IPS-15b (cell line): ENCODE results near the gene NCOA3.

Experiments
- H3K27me3 ChIP-seq: one replicate; pipeline ENCODE4 v1.6.1; 2013; ENCODE audit warnings: low read length; ENCODE audit not compliant: control insufficient read depth, insufficient read depth
- H3K36me3 ChIP-seq: one replicate; pipeline ENCODE4 v1.6.1; 2013; ENCODE audit warnings: low read length; ENCODE audit not compliant: control insufficient read depth, insufficient read depth
- H3K4me1 ChIP-seq: one replicate; pipeline ENCODE4 v1.6.1; 2013; ENCODE audit warnings: mild to moderate bottlenecking, low read length; ENCODE audit not compliant: control insufficient read depth, insufficient read depth
- H3K4me3 ChIP-seq: one replicate; pipeline ENCODE4 v1.5.1; 2013; ENCODE audit warnings: low read depth, low read length
- H3K9ac ChIP-seq: one replicate; pipeline ENCODE4 v1.6.1; 2013; ENCODE audit warnings: low read depth, mild to moderate bottlenecking, low read length
- H3K9me3 ChIP-seq: one replicate; pipeline ENCODE4 v1.6.1; 2013; ENCODE audit warnings: mild to moderate bottlenecking, low read length; ENCODE audit not compliant: control insufficient read depth, insufficient read depth

Gene NCOA3

DNA sequence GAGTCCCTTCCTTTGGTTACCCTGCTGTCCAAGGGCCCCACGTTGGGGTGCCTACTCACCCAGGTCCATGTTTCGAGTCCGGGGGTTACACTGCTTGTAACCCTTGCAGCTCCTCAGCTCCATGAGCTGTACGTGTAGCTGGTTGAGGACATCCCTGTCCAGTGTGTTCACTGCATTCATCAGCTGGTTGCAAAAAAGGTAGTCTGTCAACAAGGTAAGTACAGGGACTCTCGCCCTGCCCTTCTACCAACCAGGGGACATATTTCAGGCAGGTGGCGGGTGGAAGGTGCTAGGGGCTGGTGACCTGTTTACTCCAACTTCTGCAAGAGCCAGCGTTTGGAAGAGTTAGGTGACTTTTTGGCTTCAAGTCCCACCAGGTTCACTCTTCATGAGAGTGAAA is 160.0 kb downstream of the NCOA3 start:
- Histone ChIP-seq H3K36me3 (peaks cover 36% of the 10 kb centered on the region), H3K4me1 (peaks cover 3% of the 10 kb centered on the region), H3K9me3 (no peaks in the 10 kb centered on the region), H3K27me3 (no peaks in the 10 kb centered on the region), H3K4me3 (no peak overlapping the region), H3K9ac (no peak overlapping the region)

DNA sequence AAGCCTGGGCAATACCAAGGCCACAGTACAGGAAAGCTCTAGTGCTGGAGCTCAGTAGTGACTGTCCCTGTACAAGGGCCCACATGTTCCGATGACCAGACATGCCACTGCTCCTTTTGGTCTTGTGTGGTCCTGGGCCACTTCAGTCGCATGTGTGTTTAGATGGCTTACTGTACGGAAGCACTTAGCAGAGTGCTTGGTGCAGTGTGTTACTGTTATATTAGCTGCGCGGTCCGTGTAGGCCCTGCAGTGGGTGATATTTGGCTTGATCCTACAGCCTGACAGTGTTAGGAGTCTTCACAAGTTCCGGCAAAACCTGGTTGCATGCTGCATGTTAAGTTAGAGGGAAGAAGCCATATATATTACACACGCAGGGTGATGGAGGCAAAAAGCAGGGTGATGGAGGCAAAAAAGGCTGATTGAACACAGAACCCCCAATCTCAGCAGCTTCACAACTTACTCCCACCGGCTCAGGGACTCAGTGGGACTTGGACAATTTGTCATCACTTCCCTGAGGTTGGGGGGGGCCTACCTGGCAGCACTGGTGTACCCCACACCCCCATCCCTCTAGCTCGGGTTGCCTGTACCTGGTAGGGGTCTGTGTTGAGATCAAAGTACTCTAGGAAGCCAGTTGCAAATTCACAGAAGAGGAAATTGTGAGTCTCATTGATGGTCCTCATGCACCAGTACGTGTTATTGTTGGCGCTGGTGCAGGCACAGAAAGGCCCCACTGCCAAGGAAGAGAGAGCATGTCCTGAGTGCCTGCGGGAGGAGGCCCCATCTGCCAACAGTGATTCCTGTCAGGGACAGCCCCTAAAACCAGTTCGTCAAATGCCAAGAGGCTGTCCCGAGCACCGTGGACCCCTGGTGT is 161.0 kb downstream of the NCOA3 start:
- no peaks in the 10 kb centered on the region for H3K9me3 ChIP-seq
- peaks cover 3% of the 10 kb centered on the region for H3K4me1 ChIP-seq
- no peak overlapping the region for H3K9ac ChIP-seq
- peaks cover 36% of the 10 kb centered on the region for H3K36me3 ChIP-seq
- H3K27me3 ChIP-seq = no peaks in the 10 kb centered on the region
- H3K4me3 ChIP-seq = no peak overlapping the region

DNA sequence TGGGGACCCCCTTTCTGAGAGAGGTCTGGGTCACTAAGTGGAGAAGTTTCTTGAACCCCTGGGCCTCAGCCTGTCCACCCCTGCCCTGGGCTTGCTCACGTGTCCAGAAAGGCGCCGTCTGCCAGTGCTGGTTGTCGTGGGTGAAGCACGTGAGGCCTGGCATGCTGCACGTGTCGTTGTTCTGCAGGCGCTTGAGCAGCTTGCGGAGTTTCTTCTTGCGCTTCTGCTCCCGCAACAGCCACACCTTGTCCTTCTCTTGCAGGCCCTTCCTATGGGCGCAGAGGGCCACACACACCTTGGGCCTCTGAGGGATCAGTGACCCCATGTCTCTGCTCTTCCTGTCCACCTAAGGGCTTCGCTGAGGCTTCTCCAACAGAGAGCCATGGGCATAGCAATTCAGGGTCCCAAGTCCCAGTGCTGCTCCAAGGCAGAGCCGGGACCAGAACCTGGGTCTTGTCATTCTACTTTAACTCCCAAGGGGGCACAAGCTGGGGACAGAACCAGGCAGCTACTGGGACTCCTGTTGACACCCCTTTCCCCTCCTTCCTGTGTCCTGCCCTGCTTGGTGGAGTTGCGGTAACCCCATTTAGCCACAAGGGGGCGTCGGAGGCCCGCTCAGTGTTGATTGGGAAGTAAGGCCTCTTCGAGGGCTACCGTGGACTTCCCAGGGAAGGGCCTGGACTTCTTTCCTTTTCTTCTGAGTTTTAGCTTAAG is 161.8 kb downstream of the NCOA3 start:
- Histone ChIP-seq H3K9me3 (no peaks in the 10 kb centered on the region), H3K4me1 (peaks cover 3% of the 10 kb centered on the region), H3K27me3 (no peaks in the 10 kb centered on the region), H3K9ac (no peak overlapping the region), H3K36me3 (peaks cover 41% of the 10 kb centered on the region), H3K4me3 (no peak overlapping the region)

DNA sequence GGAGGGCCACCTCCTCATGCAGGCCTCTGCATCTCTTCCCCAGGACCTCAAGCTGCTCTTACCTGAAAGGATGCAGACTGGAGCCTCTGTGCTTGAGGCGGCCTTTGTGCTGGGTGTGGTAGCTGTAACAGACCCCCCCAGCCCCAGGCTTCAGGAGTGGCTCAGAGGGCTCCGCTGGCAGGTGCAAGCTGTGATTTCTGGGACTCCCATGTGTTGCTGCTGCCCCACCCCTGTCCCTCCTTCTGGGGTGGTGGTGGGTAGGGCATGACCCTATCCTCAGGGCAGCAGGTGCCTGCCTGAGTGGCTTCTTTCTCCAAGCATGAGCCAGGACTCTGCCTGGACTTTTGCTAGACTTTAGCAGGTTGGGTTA is 162.4 kb downstream of the NCOA3 start:
- H3K9ac ChIP-seq = no peak overlapping the region
- no peak overlapping the region for H3K4me3 ChIP-seq
- H3K27me3 ChIP-seq = no peaks in the 10 kb centered on the region
- H3K36me3 ChIP-seq = peaks cover 40% of the 10 kb centered on the region
- H3K9me3 ChIP-seq = no peaks in the 10 kb centered on the region
- H3K4me1 ChIP-seq = peaks cover 3% of the 10 kb centered on the region

DNA sequence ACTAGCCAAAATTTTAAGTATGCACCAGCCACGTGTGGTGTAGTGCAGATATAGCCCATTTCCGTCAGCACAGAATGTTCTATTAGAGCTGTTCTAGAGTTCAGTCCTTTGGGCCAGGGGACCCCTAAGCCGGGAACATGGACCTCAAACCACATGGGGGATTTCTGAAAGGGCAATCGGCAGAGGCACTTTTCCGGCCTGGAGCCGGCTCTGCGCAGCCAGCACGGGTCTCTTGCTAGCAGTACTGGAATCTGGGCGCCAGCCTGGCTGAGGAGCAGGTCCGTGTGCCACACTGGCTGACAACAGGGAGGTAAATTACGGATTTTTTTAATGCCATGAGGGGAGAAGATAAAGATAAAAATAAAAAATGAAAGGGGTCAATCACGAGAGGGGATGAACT is 163.1 kb downstream of the NCOA3 start:
- Histone ChIP-seq H3K9me3 (no peaks in the 10 kb centered on the region), H3K4me3 (no peak overlapping the region), H3K27me3 (no peaks in the 10 kb centered on the region), H3K36me3 (peaks cover 36% of the 10 kb centered on the region), H3K4me1 (peaks cover 3% of the 10 kb centered on the region), H3K9ac (no peak overlapping the region)

DNA sequence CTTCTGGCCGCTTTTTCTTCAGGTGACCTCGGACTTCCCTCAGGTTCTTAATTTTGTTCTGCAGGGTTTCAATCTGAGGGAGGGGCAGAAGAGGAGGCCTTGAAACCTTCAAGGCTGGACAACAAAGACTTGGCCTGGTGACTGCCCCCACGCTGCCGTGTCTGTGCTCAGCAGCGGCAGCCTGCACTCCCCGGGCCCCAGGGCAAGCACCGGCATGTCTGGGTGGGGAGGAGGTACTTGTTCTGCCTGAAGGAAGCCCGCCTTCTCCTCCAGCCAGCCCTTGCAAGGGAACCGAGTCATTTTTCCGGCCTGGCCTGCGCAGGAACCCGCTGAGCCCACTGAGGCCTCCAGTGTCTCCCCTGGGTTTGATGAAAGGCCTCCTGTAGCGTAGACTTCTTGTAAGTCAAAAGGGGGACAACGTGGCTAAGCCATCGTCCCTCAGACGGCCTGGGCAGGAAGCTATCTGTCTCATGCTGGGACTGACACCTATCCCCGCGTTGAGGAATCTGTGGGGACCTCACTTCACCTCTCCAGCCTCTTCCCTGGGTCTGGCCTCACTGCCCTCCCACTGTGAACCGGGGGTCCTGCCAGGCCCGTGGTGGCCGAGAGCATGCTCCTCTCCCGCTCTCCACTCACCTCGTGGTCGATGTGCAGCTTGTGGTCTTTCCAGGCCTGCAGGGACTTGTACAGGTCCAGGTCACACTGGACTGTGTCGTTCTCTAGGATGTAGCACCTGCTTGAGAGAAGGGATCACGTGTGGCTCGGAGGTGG is 163.7 kb downstream of the NCOA3 start:
- H3K9ac ChIP-seq = no peak overlapping the region
- H3K36me3 ChIP-seq = peaks cover 36% of the 10 kb centered on the region
- H3K4me3 ChIP-seq = no peak overlapping the region
- no peaks in the 10 kb centered on the region for H3K27me3 ChIP-seq
- peaks cover 3% of the 10 kb centered on the region for H3K4me1 ChIP-seq
- no peaks in the 10 kb centered on the region for H3K9me3 ChIP-seq

DNA sequence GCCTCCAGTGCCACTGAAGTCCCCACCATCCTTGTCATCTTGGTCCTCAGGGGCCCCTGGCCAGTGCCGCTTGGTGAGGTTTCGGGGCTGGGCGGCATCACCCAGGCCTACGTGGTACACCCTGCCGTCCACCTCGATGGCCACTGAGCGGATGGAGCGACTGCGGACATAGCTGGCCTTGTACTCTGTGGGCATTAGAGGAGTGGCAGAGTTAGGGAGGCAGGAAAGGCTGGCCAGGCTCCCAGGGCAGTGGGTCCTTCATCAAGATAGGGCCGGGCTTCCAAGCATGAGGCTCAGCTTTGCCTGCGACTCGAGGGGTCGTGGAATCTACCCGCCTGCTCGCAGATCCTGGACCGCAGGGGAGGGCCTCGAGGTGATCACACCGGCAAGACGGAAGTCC is 164.6 kb downstream of the NCOA3 start:
- peaks cover 3% of the 10 kb centered on the region for H3K4me1 ChIP-seq
- H3K4me3 ChIP-seq = no peak overlapping the region
- no peaks in the 10 kb centered on the region for H3K27me3 ChIP-seq
- peaks cover 30% of the 10 kb centered on the region for H3K36me3 ChIP-seq
- no peaks in the 10 kb centered on the region for H3K9me3 ChIP-seq
- H3K9ac ChIP-seq = no peak overlapping the region

DNA sequence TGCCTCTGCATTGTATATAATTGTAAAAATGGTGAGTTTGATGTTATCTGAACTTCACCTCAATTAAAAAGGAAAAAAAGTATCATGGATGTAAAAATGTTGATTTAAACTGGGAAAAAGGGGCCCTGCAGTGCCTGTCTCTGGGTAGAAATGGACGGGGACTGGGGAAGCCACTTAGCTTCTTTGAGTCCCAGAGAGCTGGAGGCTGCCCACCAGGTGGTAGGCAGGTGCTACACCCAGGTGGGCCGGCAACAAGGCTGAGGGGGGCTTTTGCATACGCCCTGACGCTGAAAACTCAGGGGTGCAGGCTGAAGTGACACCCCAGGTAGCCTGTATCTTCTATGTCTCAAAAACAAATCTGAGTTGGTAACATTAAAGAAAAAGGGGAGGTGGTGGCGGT is 165.4 kb downstream of the NCOA3 start:
- no peaks in the 10 kb centered on the region for H3K9me3 ChIP-seq
- no peak overlapping the region for H3K9ac ChIP-seq
- H3K4me3 ChIP-seq = no peak overlapping the region
- peaks cover 3% of the 10 kb centered on the region for H3K4me1 ChIP-seq
- H3K27me3 ChIP-seq = no peaks in the 10 kb centered on the region
- peaks cover 26% of the 10 kb centered on the region for H3K36me3 ChIP-seq

DNA sequence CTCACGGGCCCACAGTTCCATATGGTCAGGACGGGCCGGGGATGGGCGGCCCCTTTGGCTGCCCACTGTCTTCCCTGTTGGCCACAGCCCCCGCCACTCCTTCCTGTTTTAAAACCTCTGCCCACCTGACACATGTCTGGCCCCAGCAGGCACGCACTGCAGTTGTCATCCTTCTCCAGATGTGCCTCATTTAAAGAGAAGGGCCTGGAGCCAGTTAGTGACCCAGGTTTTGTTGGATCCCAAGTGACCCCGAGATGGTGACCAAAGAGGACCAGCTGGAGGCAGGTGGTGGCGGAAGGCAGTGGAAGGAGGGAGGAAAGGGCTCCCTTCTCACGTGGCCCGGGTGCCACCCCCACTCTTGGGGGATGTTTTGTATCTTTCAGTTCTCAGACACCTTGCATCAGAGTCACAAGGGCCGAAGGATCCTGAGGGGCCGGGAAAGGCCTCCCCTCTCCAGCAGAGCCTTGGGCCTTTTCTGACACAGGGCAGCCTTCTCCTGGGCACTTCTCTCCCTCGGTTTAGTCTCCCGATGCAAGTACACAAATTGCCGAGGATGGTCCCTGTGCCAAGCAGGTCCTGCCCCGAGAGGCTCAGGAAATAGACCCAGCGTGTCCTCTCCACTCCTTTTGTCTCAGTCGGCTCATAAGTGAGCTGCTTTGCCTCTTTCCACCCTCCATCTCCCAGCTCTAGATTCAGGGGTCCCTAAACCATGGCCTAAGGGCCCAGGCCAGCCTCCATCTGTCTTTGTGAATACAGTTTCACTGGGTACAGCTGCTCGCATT is 166.0 kb downstream of the NCOA3 start:
- Histone ChIP-seq H3K36me3 (peaks cover 22% of the 10 kb centered on the region), H3K4me1 (peaks cover 3% of the 10 kb centered on the region), H3K9ac (no peak overlapping the region), H3K27me3 (no peaks in the 10 kb centered on the region), H3K9me3 (no peaks in the 10 kb centered on the region), H3K4me3 (no peak overlapping the region)

DNA sequence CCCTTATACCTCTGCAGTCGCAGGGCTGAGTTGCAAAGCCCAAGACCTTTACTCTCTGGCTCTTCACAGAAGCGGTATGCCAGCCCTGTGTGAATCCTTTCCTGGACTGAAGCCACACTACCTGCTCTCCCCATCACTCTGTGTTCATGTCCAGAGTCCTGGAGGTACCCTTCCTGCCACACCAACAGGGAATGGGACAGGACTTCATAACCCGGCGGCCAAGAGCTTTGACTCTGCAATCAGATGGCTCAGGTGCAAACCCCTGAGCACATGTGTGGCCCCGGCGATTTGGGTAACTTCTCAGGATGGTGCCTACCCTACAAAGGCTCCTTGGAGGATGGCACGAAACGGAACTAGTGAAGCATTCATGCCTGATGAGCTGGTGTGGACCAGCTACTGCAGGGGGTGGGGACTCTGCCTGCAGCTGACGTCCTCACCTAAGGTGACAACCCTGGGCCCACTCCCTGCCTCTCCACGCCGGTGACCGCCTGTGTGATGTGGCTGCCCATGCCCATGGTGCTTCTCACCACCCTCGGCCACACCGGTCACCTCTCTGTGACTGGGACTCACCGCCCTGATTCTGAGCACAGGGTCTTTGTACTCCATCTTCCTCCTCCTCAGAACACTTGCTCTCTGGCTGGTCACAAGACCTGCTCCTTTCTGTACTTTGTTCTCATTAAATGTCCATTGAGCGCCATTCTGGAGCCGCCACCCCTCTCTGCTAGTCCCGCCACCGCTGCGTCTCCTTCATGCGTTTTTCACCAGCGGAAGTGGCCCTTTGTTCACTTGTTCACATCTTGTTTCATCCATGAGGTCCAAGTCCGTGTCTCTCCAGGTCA is 166.8 kb downstream of the NCOA3 start:
- H3K4me1 ChIP-seq = peaks cover 3% of the 10 kb centered on the region
- H3K9ac ChIP-seq = no peak overlapping the region
- H3K27me3 ChIP-seq = no peaks in the 10 kb centered on the region

DNA sequence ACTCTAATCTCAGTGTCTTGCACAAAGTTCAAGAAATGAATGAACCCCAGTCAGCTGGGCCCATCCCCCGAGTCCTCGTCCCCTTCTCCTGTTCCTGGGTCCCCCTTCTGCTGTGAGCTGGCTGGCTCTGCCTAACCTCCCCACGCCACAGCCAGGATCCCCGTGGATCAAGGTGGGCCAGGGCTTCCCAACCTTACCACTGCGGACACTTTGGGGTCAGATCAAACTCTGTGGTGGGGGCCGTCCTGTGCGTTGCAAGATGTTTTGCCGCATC is 167.4 kb downstream of the NCOA3 start:
- H3K36me3 ChIP-seq = peaks cover 15% of the 10 kb centered on the region
- H3K4me3 ChIP-seq = no peak overlapping the region
- no peaks in the 10 kb centered on the region for H3K27me3 ChIP-seq
- H3K4me1 ChIP-seq = peaks cover 2% of the 10 kb centered on the region
- no peaks in the 10 kb centered on the region for H3K9me3 ChIP-seq
- H3K9ac ChIP-seq = no peak overlapping the region

More for the DNA sequence above, 166.8 kb downstream of the NCOA3 start:
- Histone ChIP-seq H3K36me3 (peaks cover 15% of the 10 kb centered on the region), H3K9me3 (no peaks in the 10 kb centered on the region), H3K4me3 (no peak overlapping the region)
